Type B pancreatic cell (in vitro differentiated cells): Measurements from ENCODE around the gene MX1. TPM values are rescaled to one million over a fixed set of nuclear protein-coding genes. Genes with fewer than 3 reads are reported as not detected.

Experiments used
- DNase-seq: peaks from one replicate; pipeline ENCODE4 v3.0.0; 2021; ENCODE audit warnings: mixed read lengths; ENCODE audit not compliant: unreplicated experiment; ENCODE audit errors: extremely low spot score
- H3K27ac Mint-ChIP-seq: 2 replicates; pipeline ENCODE4 v1.8.0; 2021; ENCODE audit warnings: mild to moderate bottlenecking, mixed read lengths
- H3K27me3 Mint-ChIP-seq: 2 replicates; pipeline ENCODE4 v1.8.0; 2021; ENCODE audit warnings: mixed read lengths
- H3K36me3 Mint-ChIP-seq: 2 replicates; pipeline ENCODE4 v1.8.0; 2021; ENCODE audit warnings: mixed read lengths
- H3K4me1 Mint-ChIP-seq: one replicate; pipeline ENCODE4 v1.8.0; 2021; ENCODE audit warnings: mixed read lengths; ENCODE audit not compliant: unreplicated experiment
- H3K4me3 Mint-ChIP-seq: 2 replicates; pipeline ENCODE4 v1.8.0; 2021; ENCODE audit warnings: mild to moderate bottlenecking, mixed read lengths
- H3K9me3 Mint-ChIP-seq: 2 replicates; pipeline ENCODE4 v1.8.0; 2021; ENCODE audit warnings: mixed read lengths
- total RNA-seq: library from RNA; stranded (reverse); gene quantifications from 2 replicates; pipeline ENCODE4 v1.2.1, GENCODE V29; 2021; ENCODE audit warnings: low replicate concordance
- TF ChIP-seq, protein P1 (sequence below): fragments of 200-600 bp; sonication (generic); conservative IDR thresholded peaks from 2 replicates; pipeline ENCODE4 v1.5.0; 2021; ENCODE audit warnings: antibody characterized with exemption, mild to moderate bottlenecking

The MX1 gene
- total RNA-seq, 1 donor from 2014 or later: 9.8 TPM

DNA sequence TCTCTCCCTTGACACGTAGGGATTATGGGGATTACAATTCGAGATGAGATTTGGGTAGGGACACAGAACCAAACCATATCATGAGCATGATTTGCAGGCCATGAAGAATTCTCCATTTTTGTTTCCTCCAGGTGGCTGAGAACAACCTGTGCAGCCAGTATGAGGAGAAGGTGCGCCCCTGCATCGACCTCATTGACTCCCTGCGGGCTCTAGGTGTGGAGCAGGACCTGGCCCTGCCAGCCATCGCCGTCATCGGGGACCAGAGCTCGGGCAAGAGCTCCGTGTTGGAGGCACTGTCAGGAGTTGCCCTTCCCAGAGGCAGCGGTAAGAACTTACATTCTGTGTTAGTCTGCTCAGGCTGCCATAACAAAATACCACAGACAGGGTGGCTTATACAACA is 9.7 kb downstream of the MX1 start:
- Mint-ChIP-seq H3K36me3 (peaks cover 18% of the 10 kb centered on the region), H3K27me3 (no peaks in the 10 kb centered on the region), H3K27ac (no peak overlapping the region), H3K4me1 (no peaks in the 10 kb centered on the region), H3K4me3 (no peak overlapping the region), H3K9me3 (peaks cover 5% of the 10 kb centered on the region)
- DNase-seq: no peak
- TF ChIP-seq, protein P1, sequence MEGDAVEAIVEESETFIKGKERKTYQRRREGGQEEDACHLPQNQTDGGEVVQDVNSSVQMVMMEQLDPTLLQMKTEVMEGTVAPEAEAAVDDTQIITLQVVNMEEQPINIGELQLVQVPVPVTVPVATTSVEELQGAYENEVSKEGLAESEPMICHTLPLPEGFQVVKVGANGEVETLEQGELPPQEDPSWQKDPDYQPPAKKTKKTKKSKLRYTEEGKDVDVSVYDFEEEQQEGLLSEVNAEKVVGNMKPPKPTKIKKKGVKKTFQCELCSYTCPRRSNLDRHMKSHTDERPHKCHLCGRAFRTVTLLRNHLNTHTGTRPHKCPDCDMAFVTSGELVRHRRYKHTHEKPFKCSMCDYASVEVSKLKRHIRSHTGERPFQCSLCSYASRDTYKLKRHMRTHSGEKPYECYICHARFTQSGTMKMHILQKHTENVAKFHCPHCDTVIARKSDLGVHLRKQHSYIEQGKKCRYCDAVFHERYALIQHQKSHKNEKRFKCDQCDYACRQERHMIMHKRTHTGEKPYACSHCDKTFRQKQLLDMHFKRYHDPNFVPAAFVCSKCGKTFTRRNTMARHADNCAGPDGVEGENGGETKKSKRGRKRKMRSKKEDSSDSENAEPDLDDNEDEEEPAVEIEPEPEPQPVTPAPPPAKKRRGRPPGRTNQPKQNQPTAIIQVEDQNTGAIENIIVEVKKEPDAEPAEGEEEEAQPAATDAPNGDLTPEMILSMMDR: no peak

DNA sequence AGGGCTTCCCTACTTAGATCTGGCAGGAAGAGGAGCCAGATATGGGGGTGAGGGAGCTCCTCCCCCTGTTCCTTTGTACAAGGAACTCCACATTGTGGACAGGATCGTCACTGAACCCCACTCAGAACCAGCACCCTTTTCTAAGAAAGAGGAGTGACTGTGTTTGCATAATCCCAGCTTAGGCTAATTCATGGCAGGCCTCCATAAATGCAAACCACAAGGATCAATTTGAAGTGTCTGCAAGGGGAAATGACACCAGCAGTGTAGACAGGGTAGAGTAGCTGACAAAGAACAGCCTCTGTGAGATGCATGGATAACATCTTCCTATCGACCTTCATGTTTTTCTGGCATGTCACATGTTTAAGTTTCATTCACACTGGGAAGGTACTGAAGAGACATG is 11.7 kb downstream of the MX1 start:
- no peaks in the 10 kb centered on the region for H3K4me1 Mint-ChIP-seq
- no peak overlapping the region for H3K27ac Mint-ChIP-seq
- peaks cover 18% of the 10 kb centered on the region for H3K36me3 Mint-ChIP-seq
- no peak overlapping the region for H3K4me3 Mint-ChIP-seq
- peak; percentile 2 for DNase-seq
- TF ChIP-seq, protein P1: no peak
- H3K27me3 Mint-ChIP-seq: no peaks in the 10 kb centered on the region
- peaks cover 5% of the 10 kb centered on the region for H3K9me3 Mint-ChIP-seq

DNA sequence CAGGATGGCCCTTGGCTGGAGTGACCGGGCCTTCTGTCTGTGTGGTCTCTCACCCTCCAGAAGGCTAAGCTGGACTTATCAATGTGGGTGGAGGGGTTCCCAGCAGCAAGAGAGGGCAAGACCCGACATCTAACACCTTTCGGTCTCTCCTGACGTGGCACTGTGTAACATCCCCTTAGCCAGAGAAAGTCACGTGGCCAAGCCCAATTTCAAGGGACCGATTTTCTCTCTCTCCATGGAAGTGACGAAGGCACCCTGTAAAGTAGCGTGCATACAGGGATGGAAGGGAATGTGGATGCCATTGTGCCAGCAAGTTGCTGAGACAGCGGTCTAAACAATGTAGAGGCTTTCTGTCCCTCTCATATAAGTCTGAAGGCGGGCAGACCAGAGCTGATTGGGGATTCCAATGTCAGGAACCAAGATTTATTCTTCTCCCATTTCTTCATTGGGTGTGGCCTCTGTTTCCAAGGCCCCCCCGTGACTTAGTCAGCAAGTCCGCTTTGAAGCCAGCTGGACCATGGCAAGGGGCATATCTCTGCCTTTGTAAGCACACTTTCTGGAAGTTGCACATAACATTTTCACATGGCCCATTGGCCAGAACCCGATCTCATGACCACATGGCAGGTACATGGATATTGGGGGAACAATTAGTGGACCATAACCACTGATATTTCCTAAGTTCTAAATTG is 12.5 kb downstream of the MX1 start:
- no peaks in the 10 kb centered on the region for H3K4me1 Mint-ChIP-seq
- peaks cover 5% of the 10 kb centered on the region for H3K9me3 Mint-ChIP-seq
- no peak overlapping the region for H3K4me3 Mint-ChIP-seq
- peaks cover 18% of the 10 kb centered on the region for H3K36me3 Mint-ChIP-seq
- TF ChIP-seq, protein P1: no peak
- no peak for DNase-seq
- no peak overlapping the region for H3K27ac Mint-ChIP-seq
- H3K27me3 Mint-ChIP-seq: no peaks in the 10 kb centered on the region

DNA sequence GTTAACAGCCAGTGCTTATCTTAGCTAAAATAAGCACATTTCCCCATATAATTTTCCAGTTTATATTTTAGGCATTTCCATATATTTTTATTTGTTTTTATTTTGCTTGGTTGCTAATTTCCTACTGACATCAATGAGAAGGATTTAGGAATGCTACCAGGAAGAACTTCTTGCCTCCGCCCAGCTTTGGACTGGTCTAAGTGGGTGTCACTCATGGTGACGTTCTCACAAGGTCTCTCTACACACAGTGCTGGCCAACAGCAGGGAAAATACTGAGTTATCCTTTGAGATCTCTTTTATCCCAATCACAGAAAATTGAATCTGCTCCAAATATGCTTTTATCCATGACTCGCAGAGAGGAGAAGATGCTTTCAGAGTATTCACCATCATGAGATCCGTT is 13.2 kb downstream of the MX1 start:
- Mint-ChIP-seq H3K36me3 (peaks cover 18% of the 10 kb centered on the region), H3K27me3 (no peaks in the 10 kb centered on the region)

DNA sequence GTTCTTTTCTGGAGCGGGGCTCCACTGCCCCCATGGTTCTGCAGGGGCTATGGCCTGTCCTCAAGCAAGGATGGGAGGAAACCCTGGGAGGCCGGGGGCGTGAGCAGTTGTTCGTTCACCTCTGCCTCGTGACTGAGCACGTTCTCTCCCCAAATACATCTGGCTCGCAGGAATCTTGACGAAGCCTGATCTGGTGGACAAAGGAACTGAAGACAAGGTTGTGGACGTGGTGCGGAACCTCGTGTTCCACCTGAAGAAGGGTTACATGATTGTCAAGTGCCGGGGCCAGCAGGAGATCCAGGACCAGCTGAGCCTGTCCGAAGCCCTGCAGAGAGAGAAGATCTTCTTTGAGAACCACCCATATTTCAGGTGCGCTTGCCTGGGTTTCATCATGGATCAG is 15.5 kb downstream of the MX1 start:
- Mint-ChIP-seq H3K27ac (no peak overlapping the region), H3K36me3 (peaks cover 4% of the 10 kb centered on the region), H3K4me3 (no peak overlapping the region), H3K4me1 (peaks cover 5% of the 10 kb centered on the region), H3K27me3 (no peaks in the 10 kb centered on the region), H3K9me3 (no peaks in the 10 kb centered on the region)
- TF ChIP-seq, protein P1: no peak
- no peak for DNase-seq

More for the DNA sequence above, 13.2 kb downstream of the MX1 start:
- Mint-ChIP-seq H3K4me1 (no peaks in the 10 kb centered on the region), H3K9me3 (peaks cover 4% of the 10 kb centered on the region), H3K27ac (no peak overlapping the region), H3K4me3 (no peak overlapping the region)
- TF ChIP-seq, protein P1: no peak
- no peak for DNase-seq
